HEK293 (cell line): ENCODE results near the gene SFMBT2.

Experiments
- CTCF ChIP-seq: fragments of 450-650 bp; formaldehyde crosslinking; IDR thresholded peaks from 2 replicates; pipeline ENCODE4 v1.5.1; 2016; ENCODE audit warnings: missing biosample characterization, missing genetic modification characterization
- MYNN ChIP-seq: fragments of 450-650 bp; formaldehyde crosslinking; IDR thresholded peaks from 2 replicates; pipeline ENCODE4 v1.5.1; 2016; ENCODE audit warnings: missing biosample characterization, missing genetic modification characterization, borderline replicate concordance
- SP2 ChIP-seq: fragments of 450-650 bp; formaldehyde crosslinking; IDR thresholded peaks from 2 replicates; pipeline ENCODE4 v1.5.1; 2016; ENCODE audit warnings: missing biosample characterization, missing genetic modification characterization
- SP7 ChIP-seq: fragments of 450-650 bp; formaldehyde crosslinking; IDR thresholded peaks from 2 replicates; pipeline ENCODE4 v1.5.1; 2016; ENCODE audit warnings: missing biosample characterization, missing genetic modification characterization
- ZBTB7A ChIP-seq: fragments of 450-650 bp; formaldehyde crosslinking; IDR thresholded peaks from 2 replicates; pipeline ENCODE4 v1.5.1; 2016; ENCODE audit warnings: low read depth, missing biosample characterization, missing genetic modification characterization
- ZNF121 ChIP-seq: fragments of 450-650 bp; formaldehyde crosslinking; IDR thresholded peaks from 2 replicates; pipeline ENCODE4 v1.5.1; 2016; ENCODE audit warnings: missing biosample characterization, missing genetic modification characterization
- ZNF184 ChIP-seq: fragments of 450-650 bp; IDR thresholded peaks from 2 replicates; pipeline ENCODE4 v1.5.1; 2018; ENCODE audit warnings: missing biosample characterization, mild to moderate bottlenecking, missing genetic modification characterization
- ZNF274 ChIP-seq, 2 experiments: fragments of 200-500 bp in 1 of 2; fragments of 450-650 bp in 1 of 2; sonication (Bioruptor generic) in 1 of 2; formaldehyde crosslinking in 1 of 2; IDR thresholded peaks; 2 replicates each; pipeline versions ENCODE4 v1.5.1 to v1.6.1; 2014 to 2016; ENCODE audit warnings: borderline replicate concordance in 1 of 2, inconsistent platforms in 1 of 2, low read length in 1 of 2, missing biosample characterization in 1 of 2, missing genetic modification characterization in 1 of 2
- ZNF560 ChIP-seq: fragments of 450-650 bp; formaldehyde crosslinking; IDR thresholded peaks from 2 replicates; pipeline ENCODE4 v1.5.1; 2017; ENCODE audit warnings: missing biosample characterization, missing genetic modification characterization, borderline replicate concordance

GRCh38 chr10:7184660-7185366 is 226.0 kb downstream of the SFMBT2 start:
- TF ChIP-seq CTCF (tag by site-specific recombination) = no peak
- no peak for TF ChIP-seq ZNF184 (tag by site-specific recombination)
- no peak for TF ChIP-seq SP7 (tag by site-specific recombination)
- no peak for TF ChIP-seq SP2 (tag by site-specific recombination)
- no peak for TF ChIP-seq ZBTB7A (tag by site-specific recombination)
- no peak for TF ChIP-seq ZNF560
- TF ChIP-seq ZNF121 (tag by site-specific recombination) = no peak
- TF ChIP-seq MYNN (tag by site-specific recombination) = no peak
- no peak for TF ChIP-seq ZNF274 (IDR thresholded peaks at IDR 0.05; ENCODE audit: low read length)
- TF ChIP-seq ZNF274 (tag by site-specific recombination; IDR thresholded peaks at IDR 0.05; ENCODE audit: borderline replicate concordance) = no peak
